Measurements from ENCODE around the gene RAVER1.
A peak's percentile ranks its signal among the peaks of the same experiment; 100 is the strongest.
"Not testable (repeated sequence)": the region's sequence is repeated elsewhere in the genome, so short reads cannot be mapped to it uniquely, and the experiment has no call there.

RAVER1 gene

DNA sequence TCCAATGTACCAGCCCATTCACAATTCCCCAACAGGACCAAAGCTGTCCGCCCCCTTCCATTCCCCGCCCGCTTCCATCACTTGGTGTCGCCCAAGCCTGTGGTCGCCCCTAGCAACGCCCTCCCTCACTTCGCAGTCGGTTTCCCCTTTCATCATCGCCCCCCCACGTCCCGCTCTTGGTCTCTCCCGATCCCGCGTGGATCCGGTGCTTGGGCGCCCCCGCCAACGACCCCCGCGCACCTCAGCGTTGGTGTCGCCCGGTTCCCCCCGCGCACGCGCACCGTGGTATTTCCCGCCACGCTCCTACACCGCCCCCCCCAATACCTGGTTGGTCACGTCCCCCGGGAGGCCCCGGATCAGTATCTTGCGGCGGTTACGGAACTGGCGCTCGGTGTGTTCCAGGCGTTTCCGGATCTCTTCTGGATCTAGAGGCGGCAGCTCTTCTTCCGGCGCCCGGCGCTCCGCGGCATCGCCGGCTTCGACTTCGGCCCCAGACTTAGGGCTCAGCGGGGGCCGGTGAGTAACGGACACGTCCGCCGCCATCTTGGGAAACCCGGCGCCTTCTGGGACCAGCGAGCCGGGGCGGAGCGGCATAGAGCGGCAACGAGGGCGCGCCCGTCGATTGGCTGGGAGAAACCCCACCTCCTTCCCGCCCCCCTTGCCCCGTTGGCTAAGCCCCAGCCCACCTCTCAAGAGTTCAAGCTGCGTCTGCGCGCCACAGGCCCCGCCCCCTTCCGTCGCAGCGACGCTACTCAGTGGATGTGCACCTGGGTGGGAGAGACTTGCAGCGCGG lies at the start of gene RAVER1:
TSS of gene RAVER1 (minus strand) at position 565 of the 793 bp plus-strand sequence. CDS start at position 543, 22 bp downstream.
- H3K27ac ChIP-seq = peak within 1 kb of the TSS; percentile 84
- TF ChIP-seq, protein P1, sequence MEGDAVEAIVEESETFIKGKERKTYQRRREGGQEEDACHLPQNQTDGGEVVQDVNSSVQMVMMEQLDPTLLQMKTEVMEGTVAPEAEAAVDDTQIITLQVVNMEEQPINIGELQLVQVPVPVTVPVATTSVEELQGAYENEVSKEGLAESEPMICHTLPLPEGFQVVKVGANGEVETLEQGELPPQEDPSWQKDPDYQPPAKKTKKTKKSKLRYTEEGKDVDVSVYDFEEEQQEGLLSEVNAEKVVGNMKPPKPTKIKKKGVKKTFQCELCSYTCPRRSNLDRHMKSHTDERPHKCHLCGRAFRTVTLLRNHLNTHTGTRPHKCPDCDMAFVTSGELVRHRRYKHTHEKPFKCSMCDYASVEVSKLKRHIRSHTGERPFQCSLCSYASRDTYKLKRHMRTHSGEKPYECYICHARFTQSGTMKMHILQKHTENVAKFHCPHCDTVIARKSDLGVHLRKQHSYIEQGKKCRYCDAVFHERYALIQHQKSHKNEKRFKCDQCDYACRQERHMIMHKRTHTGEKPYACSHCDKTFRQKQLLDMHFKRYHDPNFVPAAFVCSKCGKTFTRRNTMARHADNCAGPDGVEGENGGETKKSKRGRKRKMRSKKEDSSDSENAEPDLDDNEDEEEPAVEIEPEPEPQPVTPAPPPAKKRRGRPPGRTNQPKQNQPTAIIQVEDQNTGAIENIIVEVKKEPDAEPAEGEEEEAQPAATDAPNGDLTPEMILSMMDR (conservative IDR thresholded peaks at IDR 0.05) = no peak
- peak; percentile 23; the same call in 1 of the 2 replicates for TF ChIP-seq ZFX (IDR thresholded peaks at IDR 0.05)

DNA sequence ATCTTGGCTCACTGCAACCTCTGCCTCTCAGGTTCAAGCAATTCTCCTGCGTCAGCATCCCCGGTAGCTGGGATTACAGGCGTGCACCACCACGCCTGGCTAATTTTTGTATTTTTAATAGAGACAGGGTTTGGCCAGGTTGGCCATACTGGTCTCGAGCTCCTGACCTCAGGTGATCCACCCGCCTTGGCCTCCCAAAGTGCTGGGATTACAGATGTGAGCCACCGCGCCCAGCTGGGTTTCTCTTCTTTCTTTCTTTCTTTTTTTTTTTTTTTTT lies 49.8 kb upstream of the RAVER1 start:
- H3K27ac ChIP-seq = not testable (repeated sequence)

- H3K27ac ChIP-seq = peak within 1 kb of the TSS; percentile 81
- no peak for TF ChIP-seq ZFX (IDR thresholded peaks at IDR 0.05)
- TF ChIP-seq, protein P1 (conservative IDR thresholded peaks at IDR 0.05) = no peak
Observed at GRCh38 chr19:10380313-10381102, 47.2 kb upstream of the RAVER1 start, which contains the start of gene TYK2. TYK2 (minus strand) TSS chr19:10380572; CDS start chr19:10378406, 2,166 bp downstream.

DNA sequence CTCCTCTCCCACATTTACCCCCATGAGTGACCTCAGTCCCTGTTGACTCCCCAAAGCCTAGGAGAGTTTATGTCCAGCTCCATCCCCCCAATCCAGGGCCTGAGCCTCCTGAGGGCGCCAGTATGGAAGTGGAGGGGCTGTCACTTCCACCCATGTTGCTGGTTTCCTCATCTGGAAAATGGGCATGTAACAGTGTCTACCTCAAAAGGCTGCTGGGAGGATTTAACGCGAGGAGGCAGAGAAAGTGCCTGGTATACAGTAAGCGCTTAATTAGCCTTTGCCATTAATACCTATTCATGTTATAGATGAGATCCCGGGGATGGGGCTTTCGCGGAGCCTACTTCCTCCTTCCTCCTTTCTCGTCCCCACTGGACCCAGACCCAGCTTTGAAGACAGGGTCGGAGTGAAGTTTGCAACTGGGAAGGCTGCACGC lies 46.6 kb upstream of the RAVER1 start:
- H3K27ac ChIP-seq = peak overlapping the region; percentile 81
- no peak for TF ChIP-seq ZFX (IDR thresholded peaks at IDR 0.05)
- TF ChIP-seq, protein P1 (conservative IDR thresholded peaks at IDR 0.05) = no peak

GRCh38 chr19:10378124-10378523 lies 44.8 kb upstream of the RAVER1 start:
- H3K27ac ChIP-seq = no peak overlapping the region
- TF ChIP-seq ZFX (IDR thresholded peaks at IDR 0.05) = no peak
- TF ChIP-seq, protein P1 (conservative IDR thresholded peaks at IDR 0.05) = no peak

DNA sequence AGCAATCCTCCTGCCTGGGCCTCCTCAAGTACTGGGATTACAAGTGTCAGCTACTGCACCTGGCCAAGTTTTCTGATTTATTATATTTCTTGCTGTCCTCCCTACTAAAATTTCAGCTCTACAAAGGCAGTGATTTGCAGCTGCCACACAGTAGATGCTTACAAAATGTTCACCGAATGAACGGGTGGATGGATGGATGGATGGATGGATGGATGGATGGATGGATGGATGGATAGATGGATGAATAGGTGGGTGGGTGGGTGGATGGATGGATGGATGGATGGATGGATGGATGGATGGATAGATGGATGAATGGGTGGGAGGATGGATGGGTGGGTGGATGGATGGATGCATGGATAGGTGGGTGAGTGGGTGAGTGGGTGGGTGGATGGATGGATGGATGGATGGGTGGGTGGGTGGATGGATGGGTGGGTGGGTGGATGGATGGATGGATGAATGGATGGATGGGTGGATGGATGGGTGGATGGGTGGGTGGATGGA lies 43.9 kb upstream of the RAVER1 start:
- not testable (repeated sequence) for H3K27ac ChIP-seq

DNA sequence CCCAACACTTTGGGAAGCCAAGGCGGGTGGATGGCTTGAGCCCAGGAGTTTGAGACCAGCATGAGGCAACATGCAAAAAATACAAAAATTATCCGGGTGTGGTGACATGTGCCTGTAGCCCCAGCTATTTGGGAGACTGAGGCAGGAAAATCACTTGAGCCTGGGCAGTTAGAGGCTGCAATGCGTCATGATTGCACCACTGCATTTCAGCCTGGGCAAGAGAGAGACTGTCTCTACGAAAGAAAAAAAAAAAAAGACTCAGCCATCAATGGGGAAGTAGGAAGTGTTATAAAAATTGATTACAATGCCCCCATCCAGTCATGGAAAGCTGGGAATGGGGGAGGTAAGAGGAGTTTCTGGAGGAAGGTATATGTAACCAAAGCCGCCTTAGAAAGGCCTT lies 41.6 kb upstream of the RAVER1 start:
- TF ChIP-seq, protein P1 (conservative IDR thresholded peaks at IDR 0.05) = no peak
- no peak for TF ChIP-seq ZFX (IDR thresholded peaks at IDR 0.05)

GRCh38 chr19:10372690-10373089 lies 39.4 kb upstream of the RAVER1 start:
- H3K27ac ChIP-seq = no peak overlapping the region
- no peak for TF ChIP-seq ZFX (IDR thresholded peaks at IDR 0.05)
- TF ChIP-seq, protein P1 (conservative IDR thresholded peaks at IDR 0.05) = no peak

More for the DNA sequence above, 41.6 kb upstream of the RAVER1 start:
- no peak overlapping the region for H3K27ac ChIP-seq
